ENCODE measurements around the gene MBNL1.

- TF ChIP-seq, protein P1, sequence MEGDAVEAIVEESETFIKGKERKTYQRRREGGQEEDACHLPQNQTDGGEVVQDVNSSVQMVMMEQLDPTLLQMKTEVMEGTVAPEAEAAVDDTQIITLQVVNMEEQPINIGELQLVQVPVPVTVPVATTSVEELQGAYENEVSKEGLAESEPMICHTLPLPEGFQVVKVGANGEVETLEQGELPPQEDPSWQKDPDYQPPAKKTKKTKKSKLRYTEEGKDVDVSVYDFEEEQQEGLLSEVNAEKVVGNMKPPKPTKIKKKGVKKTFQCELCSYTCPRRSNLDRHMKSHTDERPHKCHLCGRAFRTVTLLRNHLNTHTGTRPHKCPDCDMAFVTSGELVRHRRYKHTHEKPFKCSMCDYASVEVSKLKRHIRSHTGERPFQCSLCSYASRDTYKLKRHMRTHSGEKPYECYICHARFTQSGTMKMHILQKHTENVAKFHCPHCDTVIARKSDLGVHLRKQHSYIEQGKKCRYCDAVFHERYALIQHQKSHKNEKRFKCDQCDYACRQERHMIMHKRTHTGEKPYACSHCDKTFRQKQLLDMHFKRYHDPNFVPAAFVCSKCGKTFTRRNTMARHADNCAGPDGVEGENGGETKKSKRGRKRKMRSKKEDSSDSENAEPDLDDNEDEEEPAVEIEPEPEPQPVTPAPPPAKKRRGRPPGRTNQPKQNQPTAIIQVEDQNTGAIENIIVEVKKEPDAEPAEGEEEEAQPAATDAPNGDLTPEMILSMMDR (conservative IDR thresholded peaks at IDR 0.05; ENCODE audit: low read depth, low read length) = no peak
- no peak for TF ChIP-seq EZH2 (IDR thresholded peaks at IDR 0.05; ENCODE audit: borderline replicate concordance, low read depth, low read length, poor library complexity, severe bottlenecking)
Observed at GRCh38 chr3:152359385-152360248, 90.9 kb downstream of the MBNL1 start.
